IPS-18c (cell line): Measurements from ENCODE around the gene DGKE.
A peak's percentile ranks its signal among the peaks of the same experiment; 100 is the strongest.

ENCODE experiments used
- H3K4me3 ChIP-seq: 2 replicates; pipeline ENCODE4 v1.7.0; 2013; ENCODE audit warnings: low read depth, mild to moderate bottlenecking, low read length, moderate library complexity; ENCODE audit not compliant: insufficient read depth
- H3K9me3 ChIP-seq: one replicate; pipeline ENCODE4 v1.6.1; 2013; ENCODE audit warnings: mild to moderate bottlenecking, low read length, moderate library complexity; ENCODE audit not compliant: control insufficient read depth, insufficient read depth

The DGKE gene

GRCh38 chr17:56832446-56832845 lies 1.5 kb upstream of the DGKE start:
- Histone ChIP-seq H3K9me3 (peaks cover 5% of the 10 kb centered on the region), H3K4me3 (no peak overlapping the region)

- Histone ChIP-seq H3K4me3 (peak overlapping the region; percentile 69), H3K9me3 (peaks cover 5% of the 10 kb centered on the region)
These were observed 718 bp upstream of the DGKE start for GRCh38 chr17:56833057-56833808.

GRCh38 chr17:56834380-56835263 lies 671 bp downstream of the DGKE start:
- Histone ChIP-seq H3K9me3 (peaks cover 5% of the 10 kb centered on the region), H3K4me3 (peak overlapping the region; percentile 69)

DNA sequence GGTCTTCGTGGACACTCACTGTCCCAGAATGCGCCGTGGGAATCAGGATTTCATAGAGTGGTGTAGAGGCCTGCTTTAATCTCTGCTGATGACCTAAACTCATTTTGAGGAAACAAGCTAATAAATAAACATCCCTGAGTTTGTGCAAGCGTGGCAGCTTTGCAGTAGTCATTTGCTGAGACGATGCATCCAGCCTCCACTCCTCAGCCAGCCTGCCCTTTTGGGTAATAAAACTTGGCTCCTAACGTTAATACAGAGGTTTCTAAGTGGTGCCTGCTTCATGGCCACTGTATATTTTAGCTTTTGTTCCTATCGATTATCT lies 1.3 kb downstream of the DGKE start:
- peaks cover 5% of the 10 kb centered on the region for H3K9me3 ChIP-seq

GRCh38 chr17:56838687-56839086 lies 4.7 kb downstream of the DGKE start:
- H3K9me3 ChIP-seq = peaks cover 5% of the 10 kb centered on the region
- no peak overlapping the region for H3K4me3 ChIP-seq

More for the DNA sequence above, 1.3 kb downstream of the DGKE start:
- H3K4me3 ChIP-seq = peak overlapping the region; percentile 69

GRCh38 chr17:56842577-56842976 lies 8.6 kb downstream of the DGKE start:
- H3K4me3 ChIP-seq = no peak overlapping the region
- no peaks in the 10 kb centered on the region for H3K9me3 ChIP-seq

DNA sequence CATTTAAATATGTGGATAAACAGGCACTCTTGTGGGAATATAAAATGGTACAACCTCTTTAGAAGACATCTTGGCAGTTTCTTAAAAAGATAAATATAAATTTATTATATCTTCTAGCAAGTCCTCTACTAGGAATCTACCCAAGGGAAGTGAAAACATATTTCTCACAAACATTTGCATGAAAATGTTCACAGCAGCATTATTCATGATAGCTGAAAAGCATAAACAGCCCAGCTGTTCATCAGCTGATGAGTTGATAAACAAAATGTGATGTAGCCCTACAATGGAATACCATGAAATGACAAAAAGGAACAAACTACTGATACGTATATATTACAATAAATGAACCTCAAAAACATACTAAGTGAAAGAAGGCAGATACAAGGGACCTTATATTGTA lies 12.0 kb downstream of the DGKE start:
- H3K9me3 ChIP-seq = no peaks in the 10 kb centered on the region
- no peak overlapping the region for H3K4me3 ChIP-seq

GRCh38 chr17:56847106-56847505 lies 13.2 kb downstream of the DGKE start:
- Histone ChIP-seq H3K4me3 (no peak overlapping the region), H3K9me3 (no peaks in the 10 kb centered on the region)

DNA sequence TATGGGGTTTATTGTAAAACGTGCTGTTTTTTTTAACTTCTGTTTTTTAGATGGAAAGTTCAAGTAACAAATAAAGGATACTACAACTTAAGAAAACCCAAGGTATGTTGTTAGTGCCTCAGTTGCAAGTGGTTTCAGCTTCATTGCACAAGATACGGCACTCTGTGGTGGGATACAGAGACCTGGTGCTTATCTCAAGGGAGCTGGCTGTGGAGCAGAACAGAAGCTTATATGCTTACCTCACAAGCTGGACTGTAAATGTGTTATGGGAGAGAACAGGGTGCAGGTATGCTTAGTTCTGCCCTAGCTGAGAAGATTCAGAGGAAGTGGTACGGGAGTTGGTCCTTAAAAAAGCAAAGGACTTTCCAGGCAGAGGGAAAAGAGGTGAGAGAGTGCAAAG lies 15.2 kb downstream of the DGKE start:
- H3K4me3 ChIP-seq = no peak overlapping the region
- H3K9me3 ChIP-seq = no peaks in the 10 kb centered on the region

DNA sequence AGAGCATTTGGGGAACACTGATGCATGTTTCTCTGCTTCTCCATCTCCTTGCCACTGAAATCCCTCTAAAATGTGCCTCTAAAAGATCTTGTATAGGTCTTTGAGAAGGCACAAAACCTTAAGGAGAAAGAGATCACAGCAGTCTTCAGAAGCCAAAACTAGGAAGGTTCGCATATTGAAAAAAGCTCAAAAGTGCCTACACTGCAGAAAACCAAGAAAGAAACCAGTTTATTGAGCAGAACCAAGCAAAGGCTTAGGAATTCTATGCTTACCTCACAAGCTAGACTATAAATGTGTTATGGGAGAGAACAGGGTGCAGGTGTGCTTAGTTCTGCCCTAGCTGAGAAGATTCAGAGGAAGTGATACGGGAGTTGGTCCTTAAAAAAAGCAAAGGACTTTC lies 16.6 kb downstream of the DGKE start:
- H3K9me3 ChIP-seq = no peaks in the 10 kb centered on the region
- H3K4me3 ChIP-seq = no peak overlapping the region

DNA sequence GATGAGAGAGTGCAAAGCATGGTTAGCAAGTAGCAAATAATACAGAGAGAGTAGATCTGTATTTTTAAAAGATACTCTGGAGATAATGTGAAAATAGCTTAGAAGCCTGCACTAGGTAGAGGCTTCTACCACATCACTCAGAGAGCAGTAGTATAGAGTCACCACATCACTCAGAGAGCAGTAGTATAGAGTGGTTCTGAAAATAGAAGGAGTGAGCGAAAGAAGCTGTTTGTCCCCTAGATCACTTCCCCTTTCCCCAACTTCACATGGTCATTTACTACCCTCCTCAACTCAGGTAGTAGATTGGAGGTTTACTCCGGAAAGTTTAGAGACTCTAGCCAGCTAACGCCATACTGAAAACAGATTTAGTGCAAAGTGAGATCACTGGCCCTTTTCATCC lies 17.1 kb downstream of the DGKE start:
- Histone ChIP-seq H3K4me3 (no peak overlapping the region), H3K9me3 (no peaks in the 10 kb centered on the region)

DNA sequence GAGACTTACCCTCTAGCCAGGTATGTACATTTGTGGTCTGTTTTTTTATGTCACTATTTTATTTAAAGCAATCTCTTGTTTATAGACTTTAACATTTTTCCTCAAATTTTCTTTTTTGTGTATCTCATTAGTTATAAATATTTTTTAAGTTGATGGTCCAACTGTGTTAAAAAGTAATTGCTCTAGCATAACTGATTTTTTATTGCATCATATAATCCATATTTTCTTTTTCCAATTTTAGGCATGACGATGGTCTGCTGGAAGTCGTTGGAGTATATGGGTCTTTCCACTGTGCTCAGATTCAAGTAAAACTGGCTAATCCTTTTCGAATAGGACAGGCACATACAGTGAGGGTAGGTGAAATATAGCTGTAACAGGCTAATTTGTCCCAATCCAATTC lies 27.9 kb downstream of the DGKE start:
- no peaks in the 10 kb centered on the region for H3K9me3 ChIP-seq
- H3K4me3 ChIP-seq = no peak overlapping the region

DNA sequence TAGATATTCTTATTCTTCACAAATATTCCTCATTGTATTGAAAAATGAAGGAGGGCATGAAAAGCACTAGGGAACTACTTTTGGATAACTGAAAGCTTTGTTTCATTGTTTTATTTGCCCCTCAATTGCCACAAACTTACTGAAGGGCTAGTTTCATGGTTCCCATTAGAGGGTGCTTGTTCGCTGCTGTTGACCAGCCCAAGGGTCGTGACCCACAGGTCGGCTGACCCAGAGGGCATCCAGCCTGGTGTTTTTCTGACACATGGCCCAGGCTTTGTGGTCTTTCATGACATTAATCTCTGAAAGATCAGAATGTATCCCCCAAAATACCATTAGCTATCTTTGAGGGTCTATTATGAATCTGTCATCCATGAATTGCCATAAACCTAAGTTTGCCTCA lies 30.0 kb downstream of the DGKE start:
- H3K4me3 ChIP-seq = no peak overlapping the region
- H3K9me3 ChIP-seq = no peaks in the 10 kb centered on the region

- no peak overlapping the region for H3K4me3 ChIP-seq
- no peaks in the 10 kb centered on the region for H3K9me3 ChIP-seq
These were observed 32.1 kb downstream of the DGKE start for GRCh38 chr17:56866076-56866475.

DNA sequence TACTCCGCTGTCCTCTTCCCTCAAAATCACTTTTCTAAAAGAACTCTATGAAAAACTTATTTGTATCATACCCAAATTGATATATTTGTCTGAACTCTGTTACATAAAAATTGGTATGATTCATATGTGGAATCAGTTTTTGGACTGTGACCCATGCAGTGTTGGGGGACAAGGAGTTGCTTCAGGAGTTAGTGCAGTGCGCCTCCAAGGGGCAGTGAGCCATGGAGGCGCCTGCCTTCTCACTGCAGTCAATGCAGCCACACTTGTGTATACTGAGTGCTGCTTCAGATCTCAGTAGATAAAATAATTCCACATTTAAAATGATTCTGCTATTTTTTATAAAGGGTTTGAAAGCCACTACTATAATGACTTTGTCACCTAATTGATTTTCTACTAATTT lies 32.5 kb downstream of the DGKE start:
- H3K9me3 ChIP-seq = no peaks in the 10 kb centered on the region
- H3K4me3 ChIP-seq = no peak overlapping the region

DNA sequence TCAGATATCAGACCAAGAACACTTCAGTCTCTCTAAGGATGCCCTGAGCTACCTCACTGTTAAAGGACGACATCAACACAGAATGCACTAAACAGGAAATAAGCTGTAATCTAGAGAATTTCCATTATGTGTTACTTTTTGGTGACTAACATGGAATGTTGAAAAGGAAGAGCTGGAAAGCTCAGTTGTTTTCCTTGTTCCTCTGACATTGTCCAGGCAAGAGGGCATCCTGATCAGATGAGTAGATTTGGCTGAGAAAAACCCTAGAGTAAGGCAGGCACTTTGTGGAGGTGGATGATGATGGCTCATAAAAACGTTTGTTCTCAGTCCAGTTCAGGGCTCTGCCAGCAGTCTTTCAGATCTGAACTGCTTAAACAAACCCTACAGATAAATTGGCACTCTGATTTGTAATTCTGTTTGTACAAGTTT lies 34.0 kb downstream of the DGKE start:
- no peaks in the 10 kb centered on the region for H3K9me3 ChIP-seq

DNA sequence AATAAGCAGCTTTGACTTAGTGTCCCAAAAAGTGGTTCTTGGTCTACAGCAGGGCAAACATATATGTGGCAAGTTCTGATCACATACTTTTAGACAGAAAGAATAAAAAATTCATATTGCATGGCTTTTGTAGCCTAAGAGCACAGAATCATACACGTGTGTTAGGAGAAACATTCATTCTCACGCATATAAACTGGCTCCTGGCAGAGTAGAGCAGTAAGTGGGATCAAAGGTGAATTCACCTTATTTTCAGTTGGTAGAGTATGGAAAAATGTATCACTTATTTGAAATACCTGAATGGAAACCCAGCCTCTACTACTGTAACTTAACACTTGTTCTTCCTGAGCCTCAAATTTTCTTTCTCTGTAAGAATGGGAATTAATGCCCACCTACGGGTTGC lies 34.8 kb downstream of the DGKE start:
- no peaks in the 10 kb centered on the region for H3K9me3 ChIP-seq
- H3K4me3 ChIP-seq = no peak overlapping the region

More for the DNA sequence above, 34.0 kb downstream of the DGKE start:
- H3K4me3 ChIP-seq = no peak overlapping the region

DNA sequence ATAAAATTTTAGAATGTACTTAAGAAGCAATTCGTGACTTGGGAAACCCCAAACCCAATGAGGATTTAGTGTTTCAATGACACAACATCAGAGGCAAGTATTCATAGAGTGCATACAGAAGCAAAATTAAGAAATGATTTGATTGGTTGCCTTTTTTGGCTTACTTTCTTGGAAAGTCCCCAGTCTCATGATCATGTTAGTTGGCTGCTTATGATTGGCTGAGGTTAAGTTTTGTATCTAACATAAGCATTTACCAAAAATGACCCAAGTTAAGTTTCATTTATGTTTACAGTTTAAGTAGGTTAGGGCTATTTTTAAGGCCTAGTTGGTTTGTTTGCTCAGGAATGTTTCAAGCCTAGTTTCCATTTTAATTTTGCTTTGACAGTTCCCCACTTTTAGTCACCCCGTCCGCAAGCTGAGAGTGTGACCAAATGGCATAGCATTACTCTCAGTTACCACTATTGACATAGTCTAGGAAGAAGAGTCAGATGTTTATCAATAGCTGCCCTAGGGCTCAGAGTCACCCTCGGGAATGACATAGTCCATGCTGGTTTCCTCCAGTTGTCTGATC lies 36.2 kb downstream of the DGKE start:
- H3K4me3 ChIP-seq = no peak overlapping the region
- H3K9me3 ChIP-seq = no peaks in the 10 kb centered on the region
